Globus pallidus (tissue), 1 donor: ENCODE data around the gene POLR3K.

Experiments used
- DNase-seq: peaks from one replicate; pipeline ENCODE4 v3.0.0-alpha.2; 2015; ENCODE audit warnings: low spot score

Gene POLR3K

GRCh38 chr16:53346-54236 lies at the start of gene POLR3K, which contains the start of gene SNRNP25:
TSS of gene POLR3K (minus strand) at chr16:53608. CDS start at chr16:53586, 22 bp downstream.
TSS of gene SNRNP25 (plus strand) at chr16:53828. CDS start at chr16:54017, 189 bp downstream.
- peak; percentile 97 for DNase-seq

GRCh38 chr16:102060-102855 lies 48.9 kb upstream of the POLR3K start:
- DNase-seq, result peak; percentile 63

GRCh38 chr16:101586-101985 lies 48.2 kb upstream of the POLR3K start:
- no peak for DNase-seq

GRCh38 chr16:100989-101388 lies 47.6 kb upstream of the POLR3K start:
- no peak for DNase-seq

GRCh38 chr16:97822-98221 lies 44.4 kb upstream of the POLR3K start:
- no peak for DNase-seq

- DNase-seq, result peak; percentile 83
Measured at GRCh38 chr16:96935-97381, 43.5 kb upstream of the POLR3K start.

GRCh38 chr16:94918-95265 lies 41.5 kb upstream of the POLR3K start:
- no peak for DNase-seq

- no peak for DNase-seq
Measured at GRCh38 chr16:92431-93339, 39.3 kb upstream of the POLR3K start.

- peak; percentile 81 for DNase-seq
Measured at GRCh38 chr16:91484-91883, 38.1 kb upstream of the POLR3K start.

GRCh38 chr16:89391-90302 lies 36.2 kb upstream of the POLR3K start:
- no peak for DNase-seq

- no peak for DNase-seq
Measured at GRCh38 chr16:88613-89012, 35.2 kb upstream of the POLR3K start.

- DNase-seq, result no peak
Measured at GRCh38 chr16:86483-86952, 33.1 kb upstream of the POLR3K start.

- no peak for DNase-seq
Measured at GRCh38 chr16:85865-86264, 32.5 kb upstream of the POLR3K start.

- DNase-seq, result no peak
Measured at GRCh38 chr16:85407-85782, 32.0 kb upstream of the POLR3K start.

GRCh38 chr16:84718-85406 lies 31.5 kb upstream of the POLR3K start:
- no peak for DNase-seq

- no peak for DNase-seq
Measured at GRCh38 chr16:83781-84615, 30.6 kb upstream of the POLR3K start.

- no peak for DNase-seq
Measured at GRCh38 chr16:83060-83603, 29.7 kb upstream of the POLR3K start.

GRCh38 chr16:79151-80054 lies 26.0 kb upstream of the POLR3K start:
- DNase-seq, result no peak
